ENCODE measurements around the gene POPDC3. TPM values are rescaled to one million over a fixed set of nuclear protein-coding genes. Genes with fewer than 3 reads are reported as not detected.

The POPDC3 gene
- total RNA-seq, 1 experiment from 2014 or later = 7.9 TPM

GRCh38 chr6:105188251-105188650, 8.4 kb upstream of the POPDC3 start:
- Mint-ChIP-seq H3K27me3 (ENCODE audit: insufficient read depth, unreplicated experiment) (no peaks in the 10 kb centered on the region), H3K9me3 (ENCODE audit: unreplicated experiment) (no peaks in the 10 kb centered on the region), H3K36me3 (ENCODE audit: insufficient read depth, unreplicated experiment) (no peaks in the 10 kb centered on the region), H3K27ac (ENCODE audit: low read depth, unreplicated experiment) (no peak overlapping the region), H3K4me3 (ENCODE audit: unreplicated experiment) (no peak overlapping the region), H3K4me1 (ENCODE audit: insufficient read depth, unreplicated experiment) (peaks cover 5% of the 10 kb centered on the region)
- no peak for DNase-seq (ENCODE audit: unreplicated experiment)
- intact Hi-C loops (cut with micrococcal nuclease) = no loop called here
- CTCF ChIA-PET = interaction anchor here (0.6 kb wide), 1 partner anchor 115 kb away, joined by 4 read pairs; no protein-coding TSS in a partner anchor
- no TSS peak for BruUV-seq (replicated peaks)
- no peak for TF ChIP-seq CTCF (IDR thresholded peaks at IDR 0.05; ENCODE audit: unreplicated experiment)
- POLR2A ChIA-PET = interaction anchor here (1.0 kb wide), 2 partner anchors 106 to 214 kb away, joined by 3 to 4 read pairs; partner anchors contain the start of gene PREP

- Mint-ChIP-seq H3K4me3 (ENCODE audit: unreplicated experiment) (no peak overlapping the region), H3K27ac (ENCODE audit: low read depth, unreplicated experiment) (no peak overlapping the region), H3K9me3 (ENCODE audit: unreplicated experiment) (no peaks in the 10 kb centered on the region), H3K27me3 (ENCODE audit: insufficient read depth, unreplicated experiment) (no peaks in the 10 kb centered on the region), H3K36me3 (ENCODE audit: insufficient read depth, unreplicated experiment) (no peaks in the 10 kb centered on the region), H3K4me1 (ENCODE audit: insufficient read depth, unreplicated experiment) (peaks cover 5% of the 10 kb centered on the region)
- no peak for DNase-seq (ENCODE audit: unreplicated experiment)
- intact Hi-C loops (cut with micrococcal nuclease) = no loop called here
- ChIA-PET CTCF (no interaction called here), POLR2A (interaction anchor here (0.7 kb wide), 2 partner anchors 17 to 96 kb away, joined by 3 read pairs; no protein-coding TSS in a partner anchor)
- BruUV-seq (replicated peaks) = no TSS peak
- TF ChIP-seq CTCF (IDR thresholded peaks at IDR 0.05; ENCODE audit: unreplicated experiment) = no peak
Observed at GRCh38 chr6:105186576-105186975, 6.8 kb upstream of the POPDC3 start.

GRCh38 chr6:105184921-105185320, 5.1 kb upstream of the POPDC3 start:
- no peak for TF ChIP-seq CTCF (IDR thresholded peaks at IDR 0.05; ENCODE audit: unreplicated experiment)
- H3K36me3 Mint-ChIP-seq (ENCODE audit: insufficient read depth, unreplicated experiment) = no peaks in the 10 kb centered on the region
- H3K9me3 Mint-ChIP-seq (ENCODE audit: unreplicated experiment) = no peaks in the 10 kb centered on the region
- H3K27ac Mint-ChIP-seq (ENCODE audit: low read depth, unreplicated experiment) = no peak overlapping the region
- no peaks in the 10 kb centered on the region for H3K27me3 Mint-ChIP-seq (ENCODE audit: insufficient read depth, unreplicated experiment)
- H3K4me3 Mint-ChIP-seq (ENCODE audit: unreplicated experiment) = no peak overlapping the region
- ChIA-PET POLR2A (no interaction called here), CTCF (no interaction called here)
- peaks cover 5% of the 10 kb centered on the region for H3K4me1 Mint-ChIP-seq (ENCODE audit: insufficient read depth, unreplicated experiment)
- DNase-seq (ENCODE audit: unreplicated experiment) = peak; percentile 37
- intact Hi-C loops (cut with micrococcal nuclease) = no loop called here
- no TSS peak for BruUV-seq (replicated peaks)

- no peaks in the 10 kb centered on the region for H3K9me3 Mint-ChIP-seq (ENCODE audit: unreplicated experiment)
- ChIA-PET CTCF (interaction anchor here (0.7 to 1.7 kb wide), 3 partner anchors 94 to 493 kb away, joined by 3 to 4 read pairs (median 3); no protein-coding TSS in a partner anchor), POLR2A (no interaction called here)
- TF ChIP-seq CTCF (IDR thresholded peaks at IDR 0.05; ENCODE audit: unreplicated experiment) = no peak
- H3K27ac Mint-ChIP-seq (ENCODE audit: low read depth, unreplicated experiment) = no peak overlapping the region
- intact Hi-C loops (cut with micrococcal nuclease) = no loop called here
- no TSS peak for BruUV-seq (replicated peaks)
- H3K4me1 Mint-ChIP-seq (ENCODE audit: insufficient read depth, unreplicated experiment) = peaks cover 16% of the 10 kb centered on the region
- no peaks in the 10 kb centered on the region for H3K27me3 Mint-ChIP-seq (ENCODE audit: insufficient read depth, unreplicated experiment)
- no peak for DNase-seq (ENCODE audit: unreplicated experiment)
- H3K4me3 Mint-ChIP-seq (ENCODE audit: unreplicated experiment) = no peak overlapping the region
- no peaks in the 10 kb centered on the region for H3K36me3 Mint-ChIP-seq (ENCODE audit: insufficient read depth, unreplicated experiment)
Observed at GRCh38 chr6:105181981-105182515, 2.2 kb upstream of the POPDC3 start.
